NT2/D1 (cell line): Measurements from ENCODE around the gene POLR3A.

Source experiments
- SUZ12 ChIP-seq: IDR thresholded peaks from 2 replicates; pipeline ENCODE4 v1.6.1; 2011; ENCODE audit not compliant: insufficient read length, insufficient read depth; ENCODE audit errors: extremely low read depth
- YY1 ChIP-seq: IDR thresholded peaks from 2 replicates; pipeline ENCODE4 v1.6.1; 2011; ENCODE audit not compliant: insufficient read length, insufficient read depth
- ZNF274 ChIP-seq: IDR thresholded peaks from 2 replicates; pipeline ENCODE4 v1.6.1; 2011; ENCODE audit warnings: mild to moderate bottlenecking, low read depth, low read length

GRCh38 chr10:78000206-78000605 lies 29.1 kb downstream of the POLR3A start:
- TF ChIP-seq YY1 (no peak), ZNF274 (no peak), SUZ12 (no peak)
